Glutamatergic neuron (in vitro differentiated cells): ENCODE data around the gene RABEP2. TPM values are rescaled to one million over a fixed set of nuclear protein-coding genes. Genes with fewer than 3 reads are reported as not detected.

Source experiments
- DNase-seq: peaks from one replicate; pipeline ENCODE4 v3.0.0; 2022
- H3K27ac Mint-ChIP-seq: one replicate; pipeline ENCODE4 v1.8.0; 2020; ENCODE audit warnings: mild to moderate bottlenecking, mixed read lengths, inconsistent platforms; ENCODE audit not compliant: unreplicated experiment
- H3K27me3 Mint-ChIP-seq: one replicate; pipeline ENCODE4 v1.8.0; 2020; ENCODE audit warnings: mild to moderate bottlenecking, moderate library complexity, mixed read lengths, inconsistent platforms; ENCODE audit not compliant: unreplicated experiment
- H3K36me3 Mint-ChIP-seq: one replicate; pipeline ENCODE4 v1.8.0; 2020; ENCODE audit warnings: mild to moderate bottlenecking, mixed read lengths, inconsistent platforms; ENCODE audit not compliant: unreplicated experiment
- H3K4me1 Mint-ChIP-seq: one replicate; pipeline ENCODE4 v1.8.0; 2020; ENCODE audit warnings: mild to moderate bottlenecking, low read depth, mixed read lengths, inconsistent platforms; ENCODE audit not compliant: unreplicated experiment
- H3K4me3 Mint-ChIP-seq: one replicate; pipeline ENCODE4 v1.8.0; 2020; ENCODE audit warnings: mild to moderate bottlenecking, mixed read lengths, inconsistent platforms; ENCODE audit not compliant: unreplicated experiment
- H3K9me3 Mint-ChIP-seq: one replicate; pipeline ENCODE4 v1.8.0; 2020; ENCODE audit warnings: mild to moderate bottlenecking, moderate library complexity, mixed read lengths, inconsistent platforms; ENCODE audit not compliant: unreplicated experiment
- CTCF ChIP-seq: fragments of 200-600 bp; sonication (generic); IDR thresholded peaks from one replicate; pipeline ENCODE4 v1.5.0; 2021; ENCODE audit not compliant: partially characterized antibody, unreplicated experiment
- total RNA-seq: library from RNA; stranded (reverse); fragmentation: NEBNext Ultra II Directional; extraction: Animal tissue kit (Norgen Biotek cat#: 25700); gene quantifications from one replicate; pipeline ENCODE4 v1.2.1, GENCODE V29; 2021; ENCODE audit not compliant: unreplicated experiment

Gene RABEP2
- total RNA-seq, 1 donor from 2014 or later = 15.3 TPM

DNA sequence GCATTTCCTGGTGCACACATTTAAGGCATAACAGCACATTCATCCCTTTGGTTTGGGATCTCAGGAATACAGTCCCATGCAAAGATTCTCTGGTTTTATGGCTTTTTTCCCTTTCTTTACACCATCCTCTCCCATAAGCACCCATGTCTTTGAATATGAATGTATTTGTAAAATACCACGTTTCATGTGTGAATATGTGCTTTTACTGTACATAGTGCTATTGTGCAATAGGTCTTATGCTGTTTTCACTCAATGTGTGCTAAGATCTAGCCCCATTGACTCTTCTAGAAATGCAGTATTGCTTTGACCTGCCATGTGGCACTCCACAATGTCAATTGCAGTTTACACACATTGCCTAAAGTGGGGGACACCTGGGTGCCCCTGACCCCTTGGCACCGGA, 39.5 kb upstream of the RABEP2 start:
- Mint-ChIP-seq H3K9me3 (no peaks in the 10 kb centered on the region), H3K36me3 (no peaks in the 10 kb centered on the region)
- TF ChIP-seq CTCF = no peak

GRCh38 chr16:28964072-28964471, 39.0 kb upstream of the RABEP2 start:
- H3K27me3 Mint-ChIP-seq = peaks cover 2% of the 10 kb centered on the region
- TF ChIP-seq CTCF = no peak

More for the DNA sequence above, 39.5 kb upstream of the RABEP2 start:
- H3K4me1 Mint-ChIP-seq = no peaks in the 10 kb centered on the region
- no peak overlapping the region for H3K4me3 Mint-ChIP-seq
- H3K27me3 Mint-ChIP-seq = peaks cover 2% of the 10 kb centered on the region
- H3K27ac Mint-ChIP-seq = no peak overlapping the region
- DNase-seq = no peak

GRCh38 chr16:28958836-28959235, 33.8 kb upstream of the RABEP2 start:
- Mint-ChIP-seq H3K4me1 (no peaks in the 10 kb centered on the region), H3K9me3 (no peaks in the 10 kb centered on the region), H3K36me3 (peaks cover 5% of the 10 kb centered on the region), H3K27me3 (peaks cover 6% of the 10 kb centered on the region), H3K4me3 (no peak overlapping the region), H3K27ac (no peak overlapping the region)
- no peak for DNase-seq
- TF ChIP-seq CTCF = no peak

More at GRCh38 chr16:28964072-28964471, 39.0 kb upstream of the RABEP2 start:
- Mint-ChIP-seq H3K27ac (no peak overlapping the region), H3K4me1 (no peaks in the 10 kb centered on the region), H3K36me3 (no peaks in the 10 kb centered on the region), H3K4me3 (no peak overlapping the region), H3K9me3 (no peaks in the 10 kb centered on the region)
- DNase-seq = no peak

GRCh38 chr16:28958216-28958615, 33.2 kb upstream of the RABEP2 start:
- H3K36me3 Mint-ChIP-seq = peaks cover 5% of the 10 kb centered on the region

GRCh38 chr16:28951410-28951943, 26.4 kb upstream of the RABEP2 start:
- peaks cover 8% of the 10 kb centered on the region for H3K9me3 Mint-ChIP-seq
- peak; percentile 47 for DNase-seq
- peaks cover 3% of the 10 kb centered on the region for H3K36me3 Mint-ChIP-seq

More at GRCh38 chr16:28958216-28958615, 33.2 kb upstream of the RABEP2 start:
- no peaks in the 10 kb centered on the region for H3K4me1 Mint-ChIP-seq
- no peaks in the 10 kb centered on the region for H3K9me3 Mint-ChIP-seq
- no peak overlapping the region for H3K27ac Mint-ChIP-seq
- TF ChIP-seq CTCF = no peak
- H3K4me3 Mint-ChIP-seq = no peak overlapping the region
- DNase-seq = no peak
- H3K27me3 Mint-ChIP-seq = peaks cover 6% of the 10 kb centered on the region

More at GRCh38 chr16:28951410-28951943, 26.4 kb upstream of the RABEP2 start:
- peaks cover 12% of the 10 kb centered on the region for H3K4me1 Mint-ChIP-seq
- H3K27ac Mint-ChIP-seq = peak overlapping the region; percentile 90
- H3K27me3 Mint-ChIP-seq = peaks cover 5% of the 10 kb centered on the region
- no peak for TF ChIP-seq CTCF
- peak overlapping the region; percentile 99 for H3K4me3 Mint-ChIP-seq
